ENCODE data around the gene OGT. TPM values are rescaled to one million over a fixed set of nuclear protein-coding genes. Genes with fewer than 3 reads are reported as not detected.

OGT gene
- total and polyA plus RNA-seq, 10 of the 15 experiments (the other 5 are each of a cell fraction or from before 2014, with no cell fraction given) = 38.2 to 671 (median 107) TPM

DNA sequence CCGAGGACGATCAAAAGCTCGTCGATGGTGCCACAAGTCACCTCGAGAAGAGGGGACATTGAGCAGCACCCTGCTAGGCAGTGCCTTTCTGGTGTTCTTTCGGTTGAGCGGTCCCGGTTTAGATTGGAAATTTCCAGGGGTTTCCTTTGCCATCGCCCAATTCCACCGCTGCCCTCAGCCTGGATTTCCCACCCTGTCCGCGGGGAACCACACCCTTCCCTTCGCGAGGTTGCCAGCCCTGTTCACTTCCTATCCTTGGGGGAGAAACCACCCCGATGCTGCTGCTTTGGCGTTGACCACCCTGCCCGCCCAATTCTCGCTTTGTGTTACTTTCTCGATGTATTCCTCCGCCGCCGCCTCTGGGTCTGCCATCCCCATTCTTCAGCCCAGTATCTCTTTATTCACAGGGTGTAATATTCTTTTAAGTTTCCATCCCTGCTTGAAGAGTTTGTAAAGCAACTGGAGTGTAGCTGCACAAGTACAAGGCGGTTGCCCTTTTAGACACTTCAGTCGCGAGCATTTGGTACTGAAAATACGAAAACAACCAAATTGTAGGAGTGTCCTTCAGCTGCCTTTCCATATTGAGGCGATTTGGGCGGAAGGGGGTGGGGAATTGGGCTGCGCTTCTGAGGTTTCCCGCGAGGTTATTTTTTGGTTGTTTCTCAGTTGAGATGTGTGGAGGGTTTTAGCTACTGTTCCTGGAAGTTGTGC lies 1.1 kb downstream of the OGT start:
- no peaks in the 10 kb centered on the region for H3K27me3 ChIP-seq (replicated peaks in 1 of 2; ENCODE audit: control insufficient read depth in 2 of 2, insufficient read depth in 2 of 2, low read length in 1 of 2)
- no peak overlapping the region for H2AFZ ChIP-seq (ENCODE audit: control insufficient read depth, low read depth, low read length)
- ChIA-PET CTCF (interaction anchor here (0.9 to 2.0 kb wide), 9 partner anchors 11 to 118 kb away, joined by 3 to 6 read pairs (median 4); partner anchors contain the start of gene CXCR3), RAD21 (ENCODE audit: unreplicated experiment) (interaction anchor here (0.9 to 2.9 kb wide), 9 partner anchors 17 to 168 kb away, joined by 3 to 20 read pairs (median 6); partner anchors contain the start of genes CXCR3 and TAF1), SMC1A (ENCODE audit: uncharacterized antibody, unreplicated experiment) (interaction anchor here (0.5 to 7.2 kb wide), 14 partner anchors 8 to 422 kb away, joined by 3 to 51 read pairs (median 4); partner anchors contain the start of genes CXCR3 and TAF1), POLR2A (interaction anchor here (0.6 to 2.3 kb wide), 10 partner anchors 10 to 428 kb away, joined by 3 to 10 read pairs (median 4); partner anchors contain the start of gene TAF1)
- BruUV-seq (replicated peaks) = no TSS peak
- DNase-seq (ENCODE audit: low read depth, low spot score) = no peak
- TF ChIP-seq SRF (IDR thresholded peaks at IDR 0.05; ENCODE audit: low read depth in 2 of 2, low read length in 2 of 2) (peak in 1 of 2 experiments; percentile 50; a peak in 2 of 4 replicates), CHD4 (IDR thresholded peaks at IDR 0.05) (no peak), IKZF1 (conservative IDR thresholded peaks at IDR 0.05) (0 out of 2 replicates have a peak, but pooled peaks have one; percentile 19), POLR2A (IDR thresholded peaks at IDR 0.05; ENCODE audit: low read depth, low read length) (peak; percentile 55), SREBF2 (IDR thresholded peaks at IDR 0.05; ENCODE audit: low read length) (no peak), NKRF (conservative IDR thresholded peaks at IDR 0.05) (peak; percentile 18; the same call in 1 of the 2 replicates)
- H3K79me2 ChIP-seq (ENCODE audit: control insufficient read depth, insufficient read depth, low read length) = peaks cover 60% of the 10 kb centered on the region
- peak overlapping the region; percentile 83 for H3K27ac ChIP-seq (ENCODE audit: control insufficient read depth, insufficient read depth)
- no peaks in the 10 kb centered on the region; the same call in 2 of the 3 replicates for H3K9me3 ChIP-seq (replicated peaks; ENCODE audit: control insufficient read depth, insufficient read depth, low read length)
- in situ Hi-C loops (cut with MboI) (loop anchor here (10.0 kb wide), 1 partner anchor 339 kb away; no protein-coding TSS in a partner anchor), intact Hi-C loops (cut with micrococcal nuclease; ENCODE audit: unreplicated experiment) (loop anchor here (5.0 kb wide), 1 partner anchor 167 kb away; the partner anchor contains the start of gene TAF1)
- 0 out of 2 replicates have a peak overlapping the region, but pooled peaks have one; percentile 30 for H3K4me2 ChIP-seq (ENCODE audit: control insufficient read depth, insufficient read depth)
- peak overlapping the region; percentile 71 for H3K4me3 ChIP-seq
- H3K9ac ChIP-seq (ENCODE audit: control insufficient read depth, insufficient read depth, low read length) = peak overlapping the region; percentile 87
- FAIRE-seq = no peak
- no peaks in the 10 kb centered on the region for H3K36me3 ChIP-seq (ENCODE audit: control insufficient read depth in 2 of 2, insufficient read depth in 2 of 2, low read length in 1 of 2)
- WGBS (ENCODE audit: insufficient coverage, insufficient replicate concordance, low lambda C conversion rate, missing lambda C conversion rate) = 28% methylated on average over 31 of the region's 31 CpGs
- H4K20me1 ChIP-seq (ENCODE audit: control insufficient read depth, insufficient read depth) = peaks cover 2% of the 10 kb centered on the region; the same call in 1 of the 2 replicates
- ATAC-seq = peak; percentile 33
- H3K4me1 ChIP-seq (ENCODE audit: control insufficient read depth, insufficient read depth, low read length) = 0 out of 2 replicates have a peak, but pooled peaks cover 3% of the 10 kb centered on the region

All from GM12878 (cell line).